Ascending aorta (tissue), 2 donors: ENCODE data around the gene DSN1. TPM values are rescaled to one million over a fixed set of nuclear protein-coding genes. Genes with fewer than 3 reads are reported as not detected.

ENCODE experiments used
- DNase-seq, 2 donors: peaks; one replicate each; pipeline ENCODE4 v3.0.0-alpha.2; 2019; ENCODE audit warnings: low spot score in 2 of 2
- H3K27ac ChIP-seq, 2 donors: fragments of 200-600 bp; sonication (generic); one replicate each; pipeline ENCODE4 v1.5.1; 2016 to 2017; ENCODE audit warnings: mild to moderate bottlenecking in 1 of 2
- H3K27me3 ChIP-seq: fragments of 200-600 bp; sonication (generic); one replicate; pipeline ENCODE4 v1.5.1; 2017
- H3K36me3 ChIP-seq, 2 donors: fragments of 200-600 bp; sonication (generic); one replicate each; pipeline ENCODE4 v1.5.1; 2016
- H3K4me1 ChIP-seq, 2 donors: fragments of 200-600 bp; sonication (generic); one replicate each; pipeline ENCODE4 v1.5.1; 2016 to 2017; ENCODE audit warnings: mild to moderate bottlenecking in 1 of 2
- H3K4me3 ChIP-seq, 2 donors: fragments of 200-600 bp; sonication (generic); one replicate each; pipeline ENCODE4 v1.5.1; 2016 to 2017; ENCODE audit warnings: mild to moderate bottlenecking in 1 of 2
- H3K9me3 ChIP-seq, 2 donors: fragments of 200-600 bp; sonication (generic); one replicate each; pipeline ENCODE4 v1.5.1; 2016
- intact Hi-C: fragments of 100-400 bp; cut with DNase I; formaldehyde crosslinking; loops from one replicate; pipeline ENCODE4 v1.15.1; 2023
- total RNA-seq: library from RNA; depleted of rRNA; stranded (reverse); fragments of >200 nt; gene quantifications from one replicate; pipeline ENCODE4 v1.1.0, GENCODE V29; 2016
- TF ChIP-seq, protein P1 (sequence below), 3 experiments: fragments of 200-600 bp in 2 of 3; fragments of 450-650 bp in 1 of 3; sonication (generic) in 2 of 3; IDR thresholded peaks; one replicate each; pipeline ENCODE4 v1.5.1; 2016 to 2019; ENCODE audit warnings: antibody characterized with exemption in 3 of 3, mild to moderate bottlenecking in 1 of 3, moderate library complexity in 1 of 3

Gene DSN1
- total RNA-seq, 1 donor from 2014 or later, result 26.9 TPM

- TF ChIP-seq, protein P1, sequence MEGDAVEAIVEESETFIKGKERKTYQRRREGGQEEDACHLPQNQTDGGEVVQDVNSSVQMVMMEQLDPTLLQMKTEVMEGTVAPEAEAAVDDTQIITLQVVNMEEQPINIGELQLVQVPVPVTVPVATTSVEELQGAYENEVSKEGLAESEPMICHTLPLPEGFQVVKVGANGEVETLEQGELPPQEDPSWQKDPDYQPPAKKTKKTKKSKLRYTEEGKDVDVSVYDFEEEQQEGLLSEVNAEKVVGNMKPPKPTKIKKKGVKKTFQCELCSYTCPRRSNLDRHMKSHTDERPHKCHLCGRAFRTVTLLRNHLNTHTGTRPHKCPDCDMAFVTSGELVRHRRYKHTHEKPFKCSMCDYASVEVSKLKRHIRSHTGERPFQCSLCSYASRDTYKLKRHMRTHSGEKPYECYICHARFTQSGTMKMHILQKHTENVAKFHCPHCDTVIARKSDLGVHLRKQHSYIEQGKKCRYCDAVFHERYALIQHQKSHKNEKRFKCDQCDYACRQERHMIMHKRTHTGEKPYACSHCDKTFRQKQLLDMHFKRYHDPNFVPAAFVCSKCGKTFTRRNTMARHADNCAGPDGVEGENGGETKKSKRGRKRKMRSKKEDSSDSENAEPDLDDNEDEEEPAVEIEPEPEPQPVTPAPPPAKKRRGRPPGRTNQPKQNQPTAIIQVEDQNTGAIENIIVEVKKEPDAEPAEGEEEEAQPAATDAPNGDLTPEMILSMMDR (IDR thresholded peaks at IDR 0.05), result no peak
- H3K27me3 ChIP-seq, result no peaks in the 10 kb centered on the region
- H3K36me3 ChIP-seq, result no peaks in the 10 kb centered on the region
- no peak overlapping the region for H3K27ac ChIP-seq
- H3K9me3 ChIP-seq, result no peaks in the 10 kb centered on the region
- no peak overlapping the region for H3K4me3 ChIP-seq
- no peak for DNase-seq
- intact Hi-C loops, result no loop called here
- no peaks in the 10 kb centered on the region for H3K4me1 ChIP-seq
These were observed 15.3 kb downstream of the DSN1 start for GRCh38 chr20:36758276-36758675.

- Histone ChIP-seq H3K9me3 (no peaks in the 10 kb centered on the region), H3K27ac (no peak overlapping the region), H3K4me1 (no peaks in the 10 kb centered on the region), H3K4me3 (no peak overlapping the region), H3K27me3 (no peaks in the 10 kb centered on the region), H3K36me3 (peaks cover 6 to 12% of the 10 kb centered on the region in 2 donors)
- TF ChIP-seq, protein P1 (IDR thresholded peaks at IDR 0.05), result no peak
- no peak for DNase-seq
- intact Hi-C loops, result no loop called here
These were observed 17.1 kb downstream of the DSN1 start for GRCh38 chr20:36756496-36756895.

GRCh38 chr20:36754656-36755222 is 18.8 kb downstream of the DSN1 start:
- intact Hi-C loops, result loop anchor here (1.0 kb wide), 2 partner anchors 88 to 198 kb away; no protein-coding TSS in a partner anchor
- no peak overlapping the region for H3K27ac ChIP-seq

DNA sequence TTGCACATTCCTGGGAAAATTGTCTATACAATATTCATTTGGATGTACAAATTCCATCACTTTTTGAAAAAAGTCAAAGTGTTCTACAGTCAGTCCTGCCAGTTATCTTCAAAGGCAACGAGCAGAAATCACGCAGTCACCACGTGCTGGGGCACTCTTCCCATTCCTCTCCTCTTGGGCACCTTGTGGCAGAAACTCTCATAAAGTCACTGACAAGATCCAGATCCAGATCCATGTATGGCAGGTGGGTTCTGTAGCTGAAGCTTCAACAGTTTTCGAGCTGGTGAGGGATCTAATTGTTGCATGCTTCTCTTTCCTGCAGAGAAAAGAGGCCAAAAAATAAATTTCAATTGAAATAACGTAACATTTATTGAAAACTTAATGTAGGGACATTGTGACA is 21.0 kb downstream of the DSN1 start:
- no peak for DNase-seq
- H3K27me3 ChIP-seq, result no peaks in the 10 kb centered on the region

More at GRCh38 chr20:36754656-36755222, 18.8 kb downstream of the DSN1 start:
- peak in 1 of 2 donors; percentile 67 for DNase-seq
- H3K4me1 ChIP-seq, result no peaks in the 10 kb centered on the region
- no peaks in the 10 kb centered on the region for H3K27me3 ChIP-seq
- H3K36me3 ChIP-seq, result peaks cover 6 to 12% of the 10 kb centered on the region in 2 donors
- no peak overlapping the region for H3K4me3 ChIP-seq
- TF ChIP-seq, protein P1 (IDR thresholded peaks at IDR 0.05), result peak; percentile 81 to 87 (median 84)
- H3K9me3 ChIP-seq, result no peaks in the 10 kb centered on the region

DNA sequence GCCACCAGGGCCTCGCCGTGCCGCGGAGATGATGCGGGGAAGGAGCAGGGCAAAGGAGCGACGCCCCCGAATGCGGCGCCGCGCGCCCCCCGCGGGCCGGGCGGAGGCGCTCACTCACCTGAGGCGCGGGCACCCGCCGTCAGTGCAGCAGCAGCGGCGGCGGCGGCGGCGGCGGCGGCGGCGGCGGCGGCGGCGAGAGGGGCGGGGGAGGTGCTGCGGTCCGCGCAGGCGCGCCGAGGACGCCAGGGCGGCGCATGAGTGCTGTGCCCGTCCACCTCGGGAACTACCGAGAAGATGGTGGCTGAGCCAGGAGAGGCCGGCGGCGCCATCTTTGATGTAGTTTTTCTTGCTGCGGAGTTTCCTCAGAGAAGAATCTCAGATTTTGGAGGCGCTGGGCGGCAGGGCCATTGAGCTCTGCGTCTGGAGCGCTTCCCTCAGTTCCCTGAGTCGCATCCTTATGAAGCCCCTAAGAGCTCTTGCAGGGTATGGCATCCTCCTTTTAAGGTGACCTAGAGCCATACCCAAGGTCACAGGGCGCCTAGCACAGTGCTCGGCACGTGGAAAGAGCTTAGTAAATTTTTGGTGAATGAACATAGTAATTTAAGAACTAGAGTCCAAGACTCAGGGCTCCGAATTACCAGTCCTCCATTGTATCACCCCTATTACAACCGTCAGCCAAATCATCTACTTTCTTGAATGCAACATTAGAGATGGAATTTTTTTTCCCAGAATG is 27.5 kb downstream of the DSN1 start, which contains the start of gene NDRG3:
Gene NDRG3 (minus strand): TSS at position 164 of the 733 bp plus-strand sequence. CDS start 24,355 bp downstream, outside the sequence.
- Histone ChIP-seq H3K9me3 (no peaks in the 10 kb centered on the region), H3K4me3 (peak within 1 kb of the TSS; percentile 97 to 100), H3K27ac (peak within 1 kb of the TSS; percentile 84 to 89), H3K27me3 (no peaks in the 10 kb centered on the region), H3K4me1 (peaks cover 3 to 14% of the 10 kb centered on the region in 2 donors), H3K36me3 (no peaks in the 10 kb centered on the region)
- intact Hi-C loops, result loop anchor here (1.0 to 5.0 kb wide), 3 partner anchors 27 to 139 kb away; partner anchors contain the start of genes DSN1 and RAB5IF
- TF ChIP-seq, protein P1 (IDR thresholded peaks at IDR 0.05), result peak in 2 of 3 experiments; percentile 3 to 29
- peak; percentile 84 to 97 for DNase-seq

More for the DNA sequence above, 21.0 kb downstream of the DSN1 start:
- TF ChIP-seq, protein P1 (IDR thresholded peaks at IDR 0.05), result no peak
- intact Hi-C loops, result no loop called here
- H3K4me1 ChIP-seq, result no peaks in the 10 kb centered on the region
- peaks cover 6 to 12% of the 10 kb centered on the region in 2 donors for H3K36me3 ChIP-seq
- no peak overlapping the region for H3K27ac ChIP-seq
- no peak overlapping the region for H3K4me3 ChIP-seq
- no peaks in the 10 kb centered on the region for H3K9me3 ChIP-seq
